ENCODE results near the gene BNIP1.

- no peak for TF ChIP-seq CTCF (IDR thresholded peaks at IDR 0.05; ENCODE audit: low read depth, low read length)
- TF ChIP-seq EZH2phosphoT487 (IDR thresholded peaks at IDR 0.05; ENCODE audit: low read depth) = no peak
Observed at GRCh38 chr5:173191561-173191960, 47.2 kb downstream of the BNIP1 start.

Measured in OCI-LY3 (cell line).